NCI-H510A treated with DMSO at 0.1 percent for 48 hours (cell line): Measurements from ENCODE around the gene TMEM9B.
"Not testable (repeated sequence)": the region's sequence is repeated elsewhere in the genome, so short reads cannot be mapped to it uniquely, and the experiment has no call there.

Experiments
- DNase-seq: peaks from one replicate; lab custom pipeline; 2025; lab: John Stamatoyannopoulos, UW

The TMEM9B gene

DNA sequence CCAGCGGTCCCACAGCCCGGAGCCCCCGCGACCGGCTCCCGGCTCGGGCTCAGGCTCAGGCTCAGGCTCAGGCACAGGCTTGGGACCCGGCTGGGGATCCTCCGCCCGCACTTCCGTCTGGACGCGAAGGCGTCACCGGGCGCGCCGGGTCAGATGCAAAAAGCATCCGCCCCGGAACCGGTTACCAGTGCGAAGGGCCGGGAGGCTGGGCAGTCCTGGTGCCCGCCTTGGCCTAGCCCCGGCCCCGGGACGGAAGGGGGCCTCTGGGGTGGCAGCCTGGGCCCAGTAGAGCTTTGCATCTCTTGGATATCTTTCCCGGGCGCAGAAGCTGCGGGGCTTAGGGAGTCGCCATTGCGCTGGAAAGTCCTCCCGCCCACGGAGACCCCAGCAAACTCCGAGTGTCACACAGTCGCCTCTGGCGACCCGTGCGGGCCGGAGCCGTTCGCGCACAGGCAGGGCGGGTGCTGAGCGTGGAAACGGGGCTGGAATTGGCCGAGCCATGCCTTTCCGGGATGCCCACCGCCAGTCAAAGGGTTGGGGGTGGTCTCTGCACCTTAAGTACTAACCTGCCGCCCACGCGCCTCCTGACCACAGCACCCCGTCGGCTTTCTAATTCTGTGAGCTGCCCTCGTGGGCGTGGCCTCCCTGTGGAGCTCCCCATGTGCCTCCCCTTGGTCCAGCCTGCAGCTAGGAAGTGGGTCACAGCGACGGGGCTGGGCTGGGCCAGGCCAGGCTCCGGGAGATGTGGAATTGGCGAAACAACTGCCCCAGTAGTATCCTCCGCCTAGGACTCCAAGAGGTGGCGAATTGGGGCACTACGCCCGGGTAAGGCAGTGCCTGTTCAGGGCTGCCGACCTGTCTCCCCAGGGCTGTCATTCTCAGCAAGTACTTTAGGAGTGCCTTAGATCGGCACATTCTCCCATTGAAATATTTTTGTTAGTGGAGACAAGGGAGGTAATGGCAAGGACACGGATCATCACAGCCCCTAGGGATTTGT lies at the start of gene TMEM9B:
TSS of gene TMEM9B (minus strand) at position 119 of the 997 bp plus-strand sequence. CDS start 129 bp downstream, outside the sequence.
- peak; percentile 64 for DNase-seq

DNA sequence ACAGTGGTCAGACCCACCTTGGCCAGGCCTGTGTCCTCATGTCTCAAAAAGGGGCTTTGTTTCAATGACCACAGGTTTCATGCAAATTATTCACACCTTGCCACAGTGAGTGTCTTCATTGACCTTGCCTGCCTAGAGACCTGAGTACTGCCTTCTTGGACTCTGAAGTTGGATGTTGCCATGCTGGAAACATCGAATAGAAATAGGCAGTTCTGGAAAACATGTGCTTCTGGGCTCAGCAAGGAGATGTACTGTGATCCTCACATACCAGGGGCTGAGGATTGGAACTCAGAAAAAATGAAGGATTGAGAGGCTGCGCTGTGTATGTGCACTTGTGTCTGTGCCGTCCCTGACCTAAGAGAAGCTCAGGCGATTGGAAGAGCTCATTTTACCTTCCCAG lies 49.1 kb upstream of the TMEM9B start:
- no peak for DNase-seq

DNA sequence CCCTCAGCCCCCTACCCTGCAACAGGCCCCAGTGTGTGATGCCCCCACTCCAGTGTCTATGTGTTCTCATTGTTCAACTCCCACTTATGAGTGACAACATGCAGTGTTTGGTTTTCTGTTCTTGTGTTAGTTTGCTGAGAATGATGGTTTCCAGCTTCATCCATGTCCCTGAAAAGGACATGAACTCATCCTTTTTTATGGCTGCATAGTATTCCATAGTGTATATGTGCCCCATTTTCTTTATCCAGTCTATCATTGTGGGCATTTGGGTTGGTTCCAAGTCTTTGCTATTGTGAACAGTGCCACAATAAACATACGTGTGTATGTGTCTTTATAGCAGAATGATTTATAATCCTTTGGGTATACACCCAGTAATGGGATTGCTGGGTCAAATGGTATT lies 45.3 kb upstream of the TMEM9B start:
- not testable (repeated sequence) for DNase-seq

DNA sequence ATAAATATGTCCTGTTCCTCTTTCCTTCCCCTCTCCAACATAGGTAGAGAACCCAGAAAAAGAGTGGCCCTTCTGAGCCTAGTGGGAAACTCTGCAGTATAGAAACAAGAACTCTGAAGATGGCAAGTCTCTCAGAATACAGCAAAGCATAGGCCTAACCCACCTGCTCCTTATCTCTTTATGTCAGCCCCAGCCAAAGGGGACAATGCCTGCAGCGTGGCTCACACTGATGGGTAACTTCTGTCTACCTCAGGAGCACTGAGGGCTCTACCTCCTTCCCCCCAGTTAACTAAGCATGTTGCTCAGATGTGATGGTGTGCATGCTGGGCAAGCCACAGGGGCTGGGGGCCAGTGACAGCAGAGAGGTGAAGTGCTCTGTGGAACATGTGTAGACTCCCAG lies 44.4 kb upstream of the TMEM9B start:
- no peak for DNase-seq

DNA sequence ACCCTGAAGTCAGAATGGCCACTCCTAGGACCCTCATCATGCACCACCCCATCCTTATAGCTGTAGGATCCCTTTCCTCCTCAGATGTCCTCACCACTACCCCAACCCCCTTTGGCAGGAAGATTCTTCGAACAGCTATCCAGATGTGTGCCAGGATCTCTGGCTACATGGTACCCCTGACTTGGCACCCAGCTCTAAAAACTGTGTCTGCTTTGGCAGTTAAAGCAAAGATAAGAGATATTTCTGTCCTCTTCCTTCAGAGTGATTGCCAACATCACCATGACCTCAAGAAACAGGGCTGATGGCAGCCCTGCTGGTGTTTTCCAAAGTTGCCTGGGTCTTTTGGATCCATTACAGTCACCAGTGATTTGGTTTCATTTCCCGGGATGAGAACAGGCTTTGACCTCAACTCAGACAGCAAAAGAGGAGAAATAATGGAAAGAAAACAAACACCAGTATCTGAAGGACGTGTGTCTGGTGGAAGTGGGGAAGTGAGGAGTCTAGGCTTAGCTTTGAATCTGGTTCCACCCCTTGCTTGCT lies 43.8 kb upstream of the TMEM9B start:
- DNase-seq = no peak

DNA sequence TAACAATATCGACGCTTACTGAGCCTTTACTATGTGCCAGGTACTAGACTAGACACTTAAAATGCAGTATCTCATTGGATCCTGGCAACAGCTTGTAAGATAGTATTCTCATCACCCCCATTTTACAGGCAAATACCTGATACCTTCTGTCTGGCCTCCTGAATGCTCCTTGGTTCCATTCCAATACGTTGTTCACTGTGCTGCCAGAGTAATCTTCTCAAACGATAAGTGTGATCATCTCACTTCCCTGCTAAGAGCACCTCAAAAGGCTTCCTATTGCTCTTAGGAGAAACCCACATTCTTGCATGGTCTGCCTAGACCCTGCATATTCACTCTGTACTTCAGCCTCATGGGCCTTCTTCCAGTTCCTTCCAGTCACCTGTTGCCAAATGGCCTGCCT lies 40.8 kb upstream of the TMEM9B start:
- DNase-seq = no peak

DNA sequence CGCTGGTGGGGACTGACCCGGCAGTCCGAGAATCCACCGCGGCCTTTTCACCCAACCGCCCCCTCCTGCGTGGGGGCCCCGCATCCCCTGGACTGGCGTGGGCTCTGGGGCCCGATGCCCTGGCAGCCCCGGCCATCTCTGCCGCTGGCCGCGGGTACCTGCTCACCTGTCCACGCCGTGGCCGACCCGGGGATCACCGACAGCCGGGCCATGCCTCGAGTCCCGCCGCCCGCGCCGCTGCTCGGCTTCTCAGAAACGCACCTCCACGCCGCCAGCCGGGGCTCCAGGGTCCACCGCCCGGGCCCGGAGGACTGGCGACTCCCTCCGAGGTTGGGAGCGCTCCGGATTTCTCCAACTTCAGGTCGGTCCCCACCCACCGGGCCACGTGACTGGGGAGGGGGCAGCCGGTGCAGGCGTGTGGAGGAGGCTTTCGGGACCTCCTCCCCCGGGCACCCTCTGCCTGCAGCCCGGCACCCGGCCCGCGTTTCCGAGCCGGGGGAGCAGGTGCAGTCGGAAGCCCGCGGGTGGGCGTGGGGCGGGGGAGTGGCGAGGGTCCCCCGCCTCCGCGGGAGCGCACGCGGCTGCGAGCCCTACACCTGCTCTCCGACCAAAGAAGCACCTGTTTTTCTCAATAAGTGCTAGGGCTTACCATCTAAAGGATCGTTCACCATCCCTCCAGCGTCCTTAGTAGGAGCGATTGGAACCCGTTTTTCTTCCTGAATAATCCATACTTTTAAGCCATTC lies 40.1 kb upstream of the TMEM9B start:
- no peak for DNase-seq

DNA sequence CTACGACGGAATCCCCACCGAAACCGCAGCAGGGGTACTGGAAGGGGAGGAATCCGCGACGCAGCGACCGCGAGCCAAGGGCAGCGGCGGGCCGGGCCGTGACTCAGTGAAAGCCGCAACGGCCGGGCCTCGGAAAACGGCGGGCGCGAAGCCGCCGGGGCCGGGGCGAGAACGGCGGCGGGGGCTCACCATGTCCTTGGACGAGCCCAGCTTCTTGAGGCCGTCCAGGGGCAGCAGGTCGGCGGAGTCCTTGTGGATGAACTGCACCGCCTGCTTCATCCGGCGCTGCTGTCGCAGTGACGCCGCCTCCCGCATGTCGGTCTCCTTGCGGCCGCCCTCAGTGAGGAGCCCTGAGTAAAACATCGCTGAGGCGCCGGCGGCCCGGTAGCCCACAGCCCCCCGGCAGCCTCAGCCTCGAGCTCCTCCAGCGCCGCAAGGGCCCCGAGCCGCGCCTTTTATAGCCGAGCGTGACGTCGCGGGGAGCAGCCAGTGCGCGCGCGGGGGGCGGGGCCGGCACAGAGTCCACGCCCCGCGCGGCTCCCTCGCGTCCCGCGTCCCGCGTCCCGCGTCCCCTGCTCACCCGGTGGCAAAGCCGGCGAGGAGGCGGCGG lies 39.4 kb upstream of the TMEM9B start, which contains the start of gene NRIP3:
TSS of gene NRIP3 (minus strand) at position 429 of the 610 bp plus-strand sequence. CDS start at position 363, 66 bp downstream.
- DNase-seq = peak; percentile 31

DNA sequence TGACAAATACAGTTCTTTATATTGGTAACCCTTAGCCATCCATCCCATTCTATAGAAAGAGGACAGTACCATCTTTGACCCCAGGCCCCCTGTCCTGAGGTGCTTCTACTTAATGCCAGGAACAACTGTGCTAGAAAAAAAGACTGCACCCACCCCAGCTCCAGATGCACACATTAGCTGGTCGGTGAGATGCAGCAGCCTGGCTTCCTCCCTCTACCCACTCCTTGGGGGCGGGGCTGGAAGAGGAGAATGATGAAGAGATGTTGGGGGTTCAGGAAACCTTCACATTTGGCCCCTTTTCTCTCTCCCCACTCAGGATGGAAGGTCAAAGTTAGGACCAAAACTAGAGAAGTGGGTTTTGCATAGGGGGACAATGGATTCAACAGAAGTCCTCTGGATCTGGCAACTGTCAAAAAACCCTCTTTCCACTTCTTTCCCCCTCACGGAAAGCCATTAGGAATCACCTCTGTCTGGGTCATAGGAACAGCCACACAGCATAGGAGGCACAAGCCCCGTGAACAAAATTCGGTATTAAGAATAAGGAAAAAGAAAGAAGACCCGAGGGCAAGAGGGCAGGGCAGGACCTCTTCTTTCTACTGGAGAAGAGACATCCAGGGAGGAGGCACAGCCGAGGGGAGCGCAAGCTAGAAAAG lies 38.8 kb upstream of the TMEM9B start:
- no peak for DNase-seq

DNA sequence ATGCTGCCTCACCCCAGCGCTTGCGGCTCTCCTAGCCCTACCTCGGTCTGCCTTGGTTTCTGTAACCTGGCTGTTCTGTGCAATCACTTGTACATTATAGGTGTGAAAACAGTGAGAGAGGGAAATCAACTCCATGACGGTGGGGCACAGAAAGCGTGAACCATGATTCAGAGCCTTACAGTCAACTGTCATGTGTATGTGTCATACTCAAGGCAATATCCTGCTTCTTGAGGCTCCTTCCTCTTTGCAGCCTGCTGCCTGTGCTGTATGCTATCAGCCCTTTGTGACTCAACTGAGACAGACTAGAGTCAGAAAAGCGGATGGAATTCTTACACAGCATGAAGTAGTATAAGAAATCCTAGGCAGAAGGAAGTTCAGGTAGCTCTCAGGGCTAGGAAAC lies 37.5 kb upstream of the TMEM9B start:
- no peak for DNase-seq

DNA sequence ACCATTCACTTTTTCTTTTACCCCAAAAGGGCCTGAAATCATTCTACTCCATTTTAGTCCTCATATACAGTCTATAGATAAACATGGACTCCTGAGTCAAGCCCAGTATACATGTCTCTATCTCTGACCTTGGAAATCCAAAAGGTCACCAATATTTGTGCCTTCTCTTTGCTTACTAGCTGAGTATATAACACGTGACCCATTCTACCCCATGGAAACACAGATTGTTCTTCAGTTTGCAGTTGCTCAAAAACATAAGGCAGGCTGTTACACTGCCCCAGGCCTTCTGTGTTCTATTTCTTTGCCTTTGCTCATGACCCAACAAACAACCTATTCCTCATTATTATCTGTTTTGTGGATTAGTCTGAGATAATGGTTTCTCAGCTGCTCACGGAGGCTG lies 33.8 kb upstream of the TMEM9B start:
- no peak for DNase-seq

DNA sequence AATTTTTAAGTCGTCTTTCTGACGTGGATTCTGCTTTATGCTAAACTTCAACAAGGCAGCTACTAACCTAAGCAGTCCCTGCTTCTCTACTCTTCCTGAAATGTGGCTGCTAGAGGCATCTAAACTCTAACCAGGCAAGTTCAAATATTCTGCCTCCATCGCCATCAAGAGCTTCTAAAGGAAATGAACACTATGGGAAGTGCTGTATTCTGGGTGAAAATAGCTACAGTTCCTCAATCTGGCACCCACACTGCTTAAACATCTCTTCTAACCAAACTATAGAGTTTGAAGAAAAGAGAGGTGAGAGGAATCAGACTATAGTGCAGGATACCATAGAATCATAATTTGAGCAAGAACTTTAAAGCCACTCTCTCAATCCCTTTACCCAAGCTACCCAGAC lies 33.2 kb upstream of the TMEM9B start:
- no peak for DNase-seq

DNA sequence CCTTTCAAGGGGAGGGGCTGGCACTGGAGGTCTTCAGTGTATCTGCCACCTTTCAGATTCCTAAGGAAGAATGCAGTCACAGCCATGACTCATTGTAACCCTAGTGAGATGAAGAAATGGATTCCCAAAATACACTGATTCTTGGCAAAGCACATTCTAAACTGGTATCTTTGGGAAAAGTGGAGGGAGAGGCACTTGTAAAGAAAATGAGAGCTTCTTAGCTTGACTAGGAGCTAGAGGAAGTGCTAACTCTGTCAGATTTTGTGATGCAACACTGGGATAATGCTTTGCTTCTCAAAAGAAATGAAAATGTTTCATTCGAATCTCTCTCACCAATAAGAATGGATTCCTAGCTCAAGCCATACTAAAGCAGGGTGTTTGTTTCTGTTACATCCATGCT lies 25.2 kb upstream of the TMEM9B start:
- no peak for DNase-seq

DNA sequence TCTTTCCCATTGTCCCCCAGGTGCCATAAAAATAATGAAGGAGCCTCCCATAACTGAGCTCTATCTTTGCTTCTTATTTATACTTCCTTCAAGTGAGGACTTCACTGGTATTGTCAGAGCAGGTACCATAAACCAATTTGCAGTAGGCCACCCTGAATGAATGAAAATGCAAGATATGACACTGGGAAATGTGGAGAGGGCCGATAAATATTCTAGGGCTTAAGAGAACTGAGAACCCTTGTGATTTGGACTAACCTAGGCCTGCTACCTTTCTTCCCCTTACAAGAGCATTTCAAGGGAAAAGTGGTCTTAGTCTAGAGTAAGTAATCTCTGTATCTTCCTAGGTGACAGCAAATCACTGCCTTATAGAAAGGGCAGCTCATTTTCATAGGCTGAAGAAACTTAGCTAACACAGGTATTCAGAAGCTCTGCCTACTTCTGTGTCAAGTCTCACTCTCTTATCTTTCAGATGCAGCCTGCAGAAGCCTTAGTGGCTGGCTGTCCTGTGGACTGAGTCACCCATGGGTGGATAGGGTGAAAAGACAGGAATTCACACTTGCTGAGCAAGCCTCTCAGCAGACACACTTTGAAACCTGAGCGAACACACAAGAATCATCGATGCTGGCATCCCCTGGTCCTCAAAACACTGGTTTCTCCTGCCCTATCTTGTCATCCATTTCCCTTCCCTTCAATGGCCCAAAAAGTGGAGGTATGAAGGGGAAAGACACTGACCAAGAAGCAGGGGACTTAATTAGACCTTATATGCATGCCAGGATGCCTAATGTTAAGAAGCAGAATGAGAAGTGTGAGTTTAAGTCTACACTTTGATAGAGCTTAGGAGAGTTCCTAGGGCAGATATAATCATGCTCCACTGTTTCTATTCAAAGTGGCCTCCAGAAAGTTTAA lies 24.3 kb upstream of the TMEM9B start:
- no peak for DNase-seq

DNA sequence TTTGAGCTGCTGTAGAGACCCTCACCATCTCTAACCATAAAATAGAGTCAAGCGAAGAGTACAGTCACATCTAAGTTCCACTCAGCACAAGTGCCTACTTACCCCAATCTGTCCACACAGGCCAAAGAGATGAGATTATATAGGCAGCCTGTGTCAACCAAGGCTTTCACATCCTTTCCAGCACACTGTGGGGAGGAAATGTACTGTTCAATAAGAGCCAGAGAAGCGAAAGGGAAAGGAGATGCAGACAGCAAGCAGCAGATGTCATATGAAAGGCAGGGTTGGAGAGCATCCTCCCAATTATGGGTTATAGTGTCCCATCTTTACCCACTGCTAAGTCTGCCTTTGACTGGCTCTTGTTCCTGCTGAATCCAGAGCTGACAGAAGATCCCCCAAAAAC lies 23.2 kb upstream of the TMEM9B start:
- no peak for DNase-seq

DNA sequence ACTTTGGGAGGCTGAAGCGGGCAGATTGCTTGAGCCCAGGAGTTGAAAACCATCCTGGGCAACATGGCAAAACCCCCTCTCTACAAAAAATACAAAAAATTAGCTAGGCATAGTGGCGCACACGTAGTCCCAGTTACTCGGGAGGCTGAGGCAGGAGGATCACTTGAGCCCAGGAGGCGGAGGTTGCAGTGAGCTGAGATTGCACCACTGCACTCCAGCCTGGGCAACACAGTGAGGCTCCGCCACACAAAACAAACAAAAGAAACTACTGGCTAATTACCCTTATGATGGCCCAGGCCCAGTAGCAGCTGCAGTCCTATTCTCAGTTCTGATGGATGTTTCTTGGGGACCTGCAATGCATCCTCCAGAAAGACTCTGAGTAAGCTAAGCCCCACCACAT lies 22.5 kb upstream of the TMEM9B start:
- DNase-seq = not testable (repeated sequence)

DNA sequence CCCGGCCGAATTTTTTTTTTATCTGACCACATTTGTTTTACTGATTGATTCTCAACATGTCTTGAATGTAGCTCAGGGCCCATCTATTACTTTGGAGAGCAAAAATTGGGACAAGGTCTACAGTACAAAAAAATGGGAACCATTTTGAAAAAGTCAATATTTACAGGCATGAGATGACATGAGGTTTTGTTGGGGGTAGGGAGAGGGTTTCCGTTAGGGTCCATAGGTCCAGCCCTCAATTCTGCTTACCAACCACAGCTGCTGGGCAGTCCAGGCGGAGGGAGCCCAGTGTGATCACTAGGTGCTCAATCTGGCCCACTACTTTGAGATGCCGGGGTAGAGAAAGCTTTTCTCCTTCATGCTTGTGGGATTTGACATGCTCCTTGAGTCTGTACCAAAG lies 21.2 kb upstream of the TMEM9B start:
- no peak for DNase-seq

DNA sequence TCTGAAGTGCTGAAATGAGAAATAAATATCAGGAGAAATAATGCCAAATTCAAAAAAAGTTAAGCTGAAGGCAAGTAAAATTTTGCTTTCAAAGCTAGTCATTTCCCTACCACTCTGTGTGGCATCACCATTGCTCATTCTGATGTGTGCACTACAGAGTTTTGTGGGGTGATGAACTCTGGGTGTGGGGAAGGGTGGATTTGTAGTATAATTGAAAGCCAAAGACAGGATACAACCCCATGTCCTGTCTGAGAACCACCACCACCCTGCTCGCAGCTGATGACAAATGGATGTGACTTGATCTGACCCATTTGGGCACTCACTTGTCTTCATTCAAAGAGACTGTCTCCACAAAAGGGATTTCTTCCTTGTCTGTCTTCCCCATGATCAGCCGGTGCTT lies 19.3 kb upstream of the TMEM9B start:
- DNase-seq = no peak

DNA sequence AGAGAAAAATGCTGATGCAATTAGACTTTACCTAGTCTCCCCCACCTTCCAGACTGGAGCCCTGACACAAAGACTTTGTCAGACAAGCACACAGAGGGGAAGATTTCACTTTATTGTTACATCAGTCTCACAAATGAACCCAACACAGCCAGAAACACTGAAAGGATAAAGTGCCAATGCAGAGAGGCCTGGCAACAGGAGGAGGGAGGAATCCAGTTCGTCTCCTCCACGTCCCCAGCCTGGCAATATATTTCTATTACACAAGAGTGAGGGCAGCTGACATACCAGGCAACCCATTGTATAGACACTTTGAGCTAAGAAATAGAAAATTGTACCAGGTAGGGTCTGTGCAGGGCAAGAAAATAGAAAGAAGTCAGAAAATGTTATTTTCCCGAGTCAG lies 16.2 kb upstream of the TMEM9B start:
- no peak for DNase-seq

DNA sequence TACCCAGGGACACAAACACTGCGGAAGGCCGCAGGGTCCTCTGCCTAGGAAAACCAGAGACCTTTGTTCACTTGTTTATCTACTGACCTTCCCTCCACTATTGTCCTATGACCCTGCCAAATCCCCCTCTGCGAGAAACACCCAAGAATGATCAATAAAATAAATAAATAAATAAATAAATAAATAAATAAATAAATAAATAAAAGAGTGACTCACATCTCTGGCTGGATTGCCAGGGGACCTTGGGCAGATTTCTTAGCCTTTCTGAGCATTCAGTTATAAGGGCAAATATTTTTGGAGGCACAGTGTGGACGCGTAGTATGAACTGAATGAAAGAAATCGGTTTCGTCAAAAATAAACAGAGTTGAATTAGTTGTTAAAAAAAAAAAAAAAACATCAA lies 15.1 kb upstream of the TMEM9B start:
- not testable (repeated sequence) for DNase-seq

DNA sequence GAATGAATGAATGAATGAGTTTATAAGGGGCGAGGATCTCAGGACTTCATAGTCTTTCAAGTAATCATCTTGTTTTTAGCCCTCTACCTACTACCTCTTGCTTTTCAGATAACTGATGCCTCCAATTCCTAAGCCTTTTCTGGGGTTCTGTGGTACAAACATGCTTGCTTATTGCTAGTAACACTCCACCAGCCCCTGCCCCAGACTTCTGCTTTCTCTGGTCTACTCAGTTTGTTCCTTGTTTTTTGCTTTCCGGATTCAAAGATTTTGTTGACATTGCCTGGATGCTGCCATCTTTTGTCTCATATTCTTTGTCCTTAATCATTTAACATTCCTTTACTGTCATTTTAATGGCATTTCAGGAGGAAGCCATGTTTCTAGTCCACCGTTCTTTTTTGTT lies 8.9 kb upstream of the TMEM9B start:
- DNase-seq = no peak
